WTC11 (cell line): Measurements from ENCODE around the gene RAD18. TPM values are rescaled to one million over a fixed set of nuclear protein-coding genes. Genes with fewer than 3 reads are reported as not detected.
A peak's percentile ranks its signal among the peaks of the same experiment; 100 is the strongest.

ENCODE experiments used
- ATAC-seq: fragments of 200-7000 bp; cut with Tn5 transposase; 2 replicates; pipeline ENCODE4 v1.10.0; 2021; ENCODE audit warnings: mild to moderate bottlenecking, moderate library complexity
- CTCF ChIA-PET: fragments of 300-600 bp; sonication (Branson Sonifier 250); formaldehyde crosslinking; loops from one replicate; lab custom pipeline; 2021; ENCODE audit warnings: antibody characterized with exemption; lab: Charles Lee
- POLR2A ChIA-PET: fragments of 350-600 bp; sonication (Branson Sonifier 250); formaldehyde crosslinking; loops from one replicate; lab custom pipeline; 2021; ENCODE audit warnings: antibody characterized with exemption; lab: Charles Lee
- DNase-seq: peaks from one replicate; pipeline ENCODE4 v3.0.0; 2021; ENCODE audit warnings: low spot score
- H3K27ac Mint-ChIP-seq: 2 replicates; pipeline ENCODE4 v1.8.0; 2021; ENCODE audit warnings: mixed read lengths
- H3K27me3 Mint-ChIP-seq: 2 replicates; pipeline ENCODE4 v1.8.0; 2021; ENCODE audit warnings: low read depth, mild to moderate bottlenecking, moderate library complexity, mixed read lengths
- H3K36me3 Mint-ChIP-seq: 2 replicates; pipeline ENCODE4 v1.8.0; 2021; ENCODE audit warnings: mixed read lengths
- H3K4me1 Mint-ChIP-seq: 2 replicates; pipeline ENCODE4 v1.8.0; 2022; ENCODE audit warnings: mixed read lengths
- H3K4me3 Mint-ChIP-seq: 2 replicates; pipeline ENCODE4 v1.8.0; 2021; ENCODE audit warnings: mild to moderate bottlenecking, moderate library complexity, mixed read lengths
- H3K9me3 Mint-ChIP-seq: 2 replicates; pipeline ENCODE4 v1.8.0; 2021; ENCODE audit warnings: mixed read lengths
- ATF2 ChIP-seq: sonication (generic); formaldehyde crosslinking; IDR thresholded peaks from 2 replicates; pipeline ENCODE4 v1.8.1; 2022; ENCODE audit warnings: low read depth, missing genetic modification reagents, borderline replicate concordance
- CREB1 ChIP-seq: sonication (generic); formaldehyde crosslinking; IDR thresholded peaks from 2 replicates; pipeline ENCODE4 v1.8.0; 2023; ENCODE audit warnings: mild to moderate bottlenecking, missing genetic modification reagents
- ESRRA ChIP-seq: sonication (generic); formaldehyde crosslinking; IDR thresholded peaks from 2 replicates; pipeline ENCODE4 v1.8.1; 2022; ENCODE audit warnings: mild to moderate bottlenecking, missing genetic modification reagents, borderline replicate concordance
- FOXP1 ChIP-seq: sonication (generic); formaldehyde crosslinking; IDR thresholded peaks from 2 replicates; pipeline ENCODE4 v1.8.0; 2022; ENCODE audit warnings: missing genetic modification reagents, mild to moderate bottlenecking, moderate library complexity, borderline replicate concordance
- GTF2I ChIP-seq: fragments of 250-450 bp; sonication (Bioruptor Pico); conservative IDR thresholded peaks from 2 replicates; pipeline ENCODE4 v1.4.0; 2021; ENCODE audit warnings: mild to moderate bottlenecking
- MXD4 ChIP-seq: fragments of 250-450 bp; sonication (Bioruptor Pico); IDR thresholded peaks from 2 replicates; pipeline ENCODE4 v1.8.0; 2021; ENCODE audit warnings: mild to moderate bottlenecking, moderate library complexity, borderline replicate concordance
- NR2C2 ChIP-seq: sonication (generic); formaldehyde crosslinking; IDR thresholded peaks from 2 replicates; pipeline ENCODE4 v1.8.0; 2022; ENCODE audit warnings: mild to moderate bottlenecking, missing genetic modification reagents
- RORB ChIP-seq: fragments of 250-450 bp; sonication (Bioruptor Pico); IDR thresholded peaks from 2 replicates; pipeline ENCODE4 v1.9.0; 2021; ENCODE audit warnings: mild to moderate bottlenecking
- SMAD3 ChIP-seq: sonication (generic); formaldehyde crosslinking; IDR thresholded peaks from 2 replicates; pipeline ENCODE4 v1.8.0; 2022; ENCODE audit warnings: missing genetic modification reagents, mild to moderate bottlenecking, borderline replicate concordance
- USF1 ChIP-seq: sonication (generic); formaldehyde crosslinking; IDR thresholded peaks from 2 replicates; pipeline ENCODE4 v1.8.0; 2022; ENCODE audit warnings: mild to moderate bottlenecking, missing genetic modification reagents
- USF2 ChIP-seq: sonication (generic); formaldehyde crosslinking; IDR thresholded peaks from 2 replicates; pipeline ENCODE4 v1.8.1; 2023; ENCODE audit warnings: mild to moderate bottlenecking, missing genetic modification reagents, moderate library complexity
- ZBTB43 ChIP-seq: sonication (generic); formaldehyde crosslinking; IDR thresholded peaks from 2 replicates; pipeline ENCODE4 v1.8.1; 2023; ENCODE audit warnings: mild to moderate bottlenecking, missing genetic modification reagents
- ZNF416 ChIP-seq: fragments of 250-450 bp; sonication (Bioruptor Pico); IDR thresholded peaks from 2 replicates; pipeline ENCODE4 v1.9.0; 2021; ENCODE audit warnings: mild to moderate bottlenecking, inconsistent platforms
- ZNF512 ChIP-seq: sonication (generic); formaldehyde crosslinking; IDR thresholded peaks from 2 replicates; pipeline ENCODE4 v1.8.1; 2022; ENCODE audit warnings: missing genetic modification reagents, borderline replicate concordance
- ZNF532 ChIP-seq: fragments of 250-450 bp; sonication (Bioruptor Pico); IDR thresholded peaks from 2 replicates; pipeline ENCODE4 v1.9.0; 2021; ENCODE audit warnings: mild to moderate bottlenecking, borderline replicate concordance
- total RNA-seq: library from RNA; stranded (reverse); gene quantifications from 3 replicates; pipeline ENCODE4 v1.2.3, GENCODE V29; 2021

Gene RAD18
- total RNA-seq, 1 experiment from 2014 or later: 24.4 TPM

GRCh38 chr3:8968375-8968882, 5.2 kb upstream of the RAD18 start:
- CTCF ChIA-PET: interaction anchor here (3.2 to 7.1 kb wide), 2 partner anchors 19 to 335 kb away, joined by 12 to 43 read pairs; no protein-coding TSS in a partner anchor
- ATAC-seq (no peak), DNase-seq (no peak)
- no peak for TF ChIP-seq ZBTB43 (CRISPR knock-in tag)
- TF ChIP-seq ZNF416 (CRISPR knock-in tag): no peak
- no peak for TF ChIP-seq CREB1 (CRISPR knock-in tag)
- no peak for TF ChIP-seq FOXP1 (CRISPR knock-in tag)
- TF ChIP-seq USF2 (CRISPR knock-in tag): no peak
- no peak for TF ChIP-seq GTF2I
- no peak for TF ChIP-seq NR2C2 (CRISPR knock-in tag)
- TF ChIP-seq MXD4: no peak
- no peak for TF ChIP-seq SMAD3 (CRISPR knock-in tag)
- Mint-ChIP-seq H3K27ac (no peak overlapping the region), H3K4me3 (no peak overlapping the region), H3K36me3 (no peaks in the 10 kb centered on the region), H3K9me3 (no peaks in the 10 kb centered on the region), H3K27me3 (peaks cover 16% of the 10 kb centered on the region), H3K4me1 (peaks cover 24% of the 10 kb centered on the region)
- POLR2A ChIA-PET: no interaction called here

- Mint-ChIP-seq H3K27ac (no peak overlapping the region), H3K27me3 (peaks cover 16% of the 10 kb centered on the region), H3K36me3 (no peaks in the 10 kb centered on the region), H3K4me1 (peaks cover 26% of the 10 kb centered on the region), H3K9me3 (no peaks in the 10 kb centered on the region), H3K4me3 (no peak overlapping the region)
- ATAC-seq (no peak), DNase-seq (no peak)
- TF ChIP-seq ZNF416 (CRISPR knock-in tag): no peak
- peak; percentile 71; the same call in 1 of the 2 replicates for TF ChIP-seq USF1 (CRISPR knock-in tag)
- TF ChIP-seq USF2 (CRISPR knock-in tag): peak; percentile 77
- TF ChIP-seq ZNF512 (CRISPR knock-in tag): no peak
- no peak for TF ChIP-seq MXD4
- TF ChIP-seq ZNF532 (CRISPR knock-in tag): no peak
- no peak for TF ChIP-seq ESRRA (CRISPR knock-in tag)
- no peak for TF ChIP-seq RORB
- TF ChIP-seq ATF2: no peak
- CTCF ChIA-PET: interaction anchor here (0.7 to 7.1 kb wide), 2 partner anchors 144 to 336 kb away, joined by 3 to 43 read pairs; no protein-coding TSS in a partner anchor
- POLR2A ChIA-PET: no interaction called here
Measured at GRCh38 chr3:8967553-8967952, 4.3 kb upstream of the RAD18 start.
